Stimulated activated CD4-positive, alpha-beta T cell treated with anti-CD3 and anti-CD28 coated beads, Interleukin-1b, Interleukin-23, amount 100 ng/mL, for 48 hours (primary cell): Measurements from ENCODE around the gene PARD3.
"Not testable (repeated sequence)": the region's sequence is repeated elsewhere in the genome, so short reads cannot be mapped to it uniquely, and the experiment has no call there.

Source experiments
- DNase-seq: peaks from one replicate; pipeline ENCODE4 v3.0.0-alpha.2; 2020

The PARD3 gene

GRCh38 chr10:34707656-34708055 is 107.4 kb downstream of the PARD3 start:
- DNase-seq, result no peak

- DNase-seq, result not testable (repeated sequence)
Measured at GRCh38 chr10:34706992-34707391, 108.1 kb downstream of the PARD3 start.

GRCh38 chr10:34706147-34706546 is 108.9 kb downstream of the PARD3 start:
- no peak for DNase-seq

- DNase-seq, result no peak
Measured at GRCh38 chr10:34705563-34705962, 109.5 kb downstream of the PARD3 start.

GRCh38 chr10:34704526-34705184 is 110.4 kb downstream of the PARD3 start:
- DNase-seq, result no peak

GRCh38 chr10:34702982-34703381 is 112.1 kb downstream of the PARD3 start:
- DNase-seq, result no peak

- no peak for DNase-seq
Measured at GRCh38 chr10:34702093-34702937, 112.8 kb downstream of the PARD3 start.

GRCh38 chr10:34701194-34701593 is 113.9 kb downstream of the PARD3 start:
- DNase-seq, result no peak

- not testable (repeated sequence) for DNase-seq
Measured at GRCh38 chr10:34700752-34701151, 114.3 kb downstream of the PARD3 start.

- DNase-seq, result no peak
Measured at GRCh38 chr10:34699904-34700517, 115.1 kb downstream of the PARD3 start.

GRCh38 chr10:34698979-34699378 is 116.1 kb downstream of the PARD3 start:
- no peak for DNase-seq

- DNase-seq, result no peak
Measured at GRCh38 chr10:34698248-34698831, 116.8 kb downstream of the PARD3 start.

GRCh38 chr10:34697351-34698247 is 117.5 kb downstream of the PARD3 start:
- DNase-seq, result no peak

- no peak for DNase-seq
Measured at GRCh38 chr10:34696423-34696822, 118.7 kb downstream of the PARD3 start.

GRCh38 chr10:34690383-34691049 is 124.6 kb downstream of the PARD3 start:
- DNase-seq, result no peak

GRCh38 chr10:34689053-34689452 is 126.0 kb downstream of the PARD3 start:
- no peak for DNase-seq

GRCh38 chr10:34687434-34688210 is 127.5 kb downstream of the PARD3 start:
- DNase-seq, result no peak

- DNase-seq, result no peak
Measured at GRCh38 chr10:34682580-34682979, 132.5 kb downstream of the PARD3 start.

- DNase-seq, result no peak
Measured at GRCh38 chr10:34681933-34682332, 133.2 kb downstream of the PARD3 start.

GRCh38 chr10:34679177-34679576 is 135.9 kb downstream of the PARD3 start:
- no peak for DNase-seq

- DNase-seq, result no peak
Measured at GRCh38 chr10:34677591-34677990, 137.5 kb downstream of the PARD3 start.
